Heart left ventricle (tissue), 16 donors: ENCODE data around the gene CETP. TPM values are rescaled to one million over a fixed set of nuclear protein-coding genes. Genes with fewer than 3 reads are reported as not detected.

Experiments used
- ATAC-seq, 4 donors: fragments of 200-7000 bp; cut with Tn5 transposase; one replicate each; pipeline ENCODE4 v1.9.1; 2020 to 2022; ENCODE audit warnings: moderate library complexity in 4 of 4, mild to moderate bottlenecking in 3 of 4, moderate number of reproducible peaks in 1 of 4
- DNase-seq, 5 donors: peaks; one replicate each; pipeline ENCODE4 v3.0.0-alpha.2; 2020
- H3K27ac ChIP-seq, 12 donors: fragments of 200-600 bp; sonication (generic) in 4 of 12; one replicate each; pipeline versions ENCODE4 v1.5.0 to v1.8.0; 2016 to 2022; ENCODE audit warnings: mild to moderate bottlenecking in 2 of 12
- H3K27me3 ChIP-seq, 9 donors: fragments of 200-600 bp; sonication (generic) in 2 of 9; one replicate each; pipeline versions ENCODE4 v1.5.1 to v1.8.0; 2016 to 2022; ENCODE audit warnings: mild to moderate bottlenecking in 3 of 9
- H3K36me3 ChIP-seq, 9 donors: fragments of 200-600 bp; sonication (generic) in 2 of 9; one replicate each; pipeline versions ENCODE4 v1.5.0 to v1.8.0; 2018 to 2022; ENCODE audit warnings: mild to moderate bottlenecking in 2 of 9
- H3K4me1 ChIP-seq, 12 donors: fragments of 200-600 bp; sonication (generic) in 4 of 12; one replicate each; pipeline versions ENCODE4 v1.5.0 to v1.8.0; 2016 to 2022; ENCODE audit warnings: mild to moderate bottlenecking in 3 of 12
- H3K4me3 ChIP-seq, 12 donors: fragments of 200-600 bp; sonication (generic) in 4 of 12; one replicate each; pipeline versions ENCODE4 v1.5.0 to v1.8.0; 2017 to 2022; ENCODE audit warnings: mild to moderate bottlenecking in 9 of 12, moderate library complexity in 4 of 12
- H3K9me3 ChIP-seq, 12 donors: fragments of 200-600 bp; sonication (generic) in 4 of 12; one replicate each; pipeline versions ENCODE4 v1.5.0 to v1.8.0; 2016 to 2022; ENCODE audit warnings: mild to moderate bottlenecking in 1 of 12
- CTCF ChIP-seq, 12 donors: fragments of 200-600 bp; sonication (generic) in 4 of 12; IDR thresholded peaks; one replicate each; pipeline versions ENCODE4 v1.5.0 to v1.8.0; 2018 to 2022; ENCODE audit warnings: antibody characterized with exemption in 12 of 12, mild to moderate bottlenecking in 5 of 12
- POLR2A ChIP-seq, 2 donors: fragments of 450-650 bp; IDR thresholded peaks; one replicate each; pipeline ENCODE4 v1.6.1; 2017; ENCODE audit warnings: antibody characterized with exemption in 2 of 2, mild to moderate bottlenecking in 2 of 2, moderate library complexity in 2 of 2
- WGBS, 4 donors: extraction: QIAGEN DNeasy Blood & Tissue Kit in 2 of 4; methylation state at CpG; one replicate each; pipeline versions ENCODE4 v1.1.5 to v1.1.7; 2013 to 2018; 5-methylcytosine and 5-hydroxymethylcytosine counted together
- intact Hi-C, 10 donors: fragments of 100-400 bp; cut with DNase I; formaldehyde crosslinking; loops; one replicate each; pipeline versions ENCODE4 v1.11.1 to v1.14.2; 2022
- polyA plus RNA-seq, 2 donors: library from polyadenylated mRNA; stranded (reverse); fragments of 200-250 nt; gene quantifications; one replicate each; pipeline ENCODE4 v1.2.3, GENCODE V29; 2013
- total RNA-seq, 9 donors: library from RNA; depleted of rRNA in 2 of 9; stranded (reverse); fragments of >200 nt in 2 of 9; fragmentation: NEBNext Ultra II Directional in 3 of 9; extraction: Animal tissue kit (Norgen Biotek cat#: 25700) in 3 of 9; gene quantifications; one replicate each; pipeline versions ENCODE4 v1.1.0 to v1.2.4, GENCODE V29; 2016 to 2023
- donor health status: ischemic (EF 13 %, LVEDD 7.1; RV severe dilation, severe dysfunction).
- donor health status: healthy with polysubstance abuse.
- donor health status: DM: no; HTN: yes; CAD: no.
- donor health status: DM: no; HTN: no; CAD: no.
- donor health status: ischemic (EF 25% LVEDD 6.9; RV normal size, moderate dysfunction).
- donor health status: ischemic (EF 25% LVEDD 5.7; RV mildly dilated, moderate dysfunction).
- donor health status: healthy.
- donor health status: DM: yes; HTN: yes; CAD: no.
- donor health status: ischemic (EF 35%, LVEDD 5.7; RV mildly dilated, moderate dysfunction).
- donor health status: nonischemic (EF 11% LVEDD 7.7; RV severe dilation, severe dysfunction).
- donor health status: DM: yes; HTN: yes; CAD: no.
- donor health status: PGD.
- donor health status: ischemic (EF 29% LVEDD 5.4; RV normal size, mild dysfunction).
- donor health status: nonischemic (EF 23%, LVEDD 6.1; RV moderate dilation, normal function).

The CETP gene
- total and polyA plus RNA-seq, 11 donors: 0.23 to 3.1 (median 0.31) TPM; not detected in 3

DNA sequence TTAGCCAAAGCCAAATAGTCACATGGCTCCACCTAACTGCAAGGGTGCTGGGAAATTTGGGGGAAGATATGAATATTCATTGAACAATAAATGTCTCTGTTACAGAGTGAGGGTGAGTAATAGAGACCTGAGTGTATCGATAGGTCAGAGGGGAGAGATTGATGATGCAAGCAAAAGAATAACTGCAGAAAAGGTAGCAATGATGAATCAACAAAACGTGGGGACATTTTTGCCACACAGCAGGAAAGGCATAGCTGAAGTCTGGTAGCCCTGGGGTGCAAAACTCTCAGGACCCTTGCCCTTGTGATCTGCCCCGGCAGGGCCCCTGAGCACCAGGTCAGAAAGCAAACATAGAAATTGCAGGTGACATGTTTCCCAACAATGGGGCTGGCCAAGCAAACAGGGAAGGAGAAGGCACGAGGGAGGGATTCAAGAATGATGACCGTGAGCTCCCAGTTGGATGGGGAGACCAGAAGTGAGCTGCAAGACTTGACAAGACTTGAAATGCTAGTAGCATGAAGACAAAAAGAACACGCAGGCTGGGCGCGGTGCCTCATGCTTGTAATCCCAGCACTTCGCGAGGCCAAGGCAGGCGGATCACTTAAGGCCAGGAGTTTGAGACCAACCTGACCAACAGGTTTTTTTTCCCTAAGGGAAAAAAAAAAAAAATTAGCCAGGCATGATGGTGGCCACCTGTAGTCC, 42.5 kb upstream of the CETP start:
- H3K4me3 ChIP-seq: no peak overlapping the region
- ATAC-seq (no peak), DNase-seq (no peak)
- no peaks in the 10 kb centered on the region for H3K9me3 ChIP-seq
- peaks cover 0 to 40% (median 22%) of the 10 kb centered on the region in 12 donors for H3K4me1 ChIP-seq
- TF ChIP-seq CTCF (IDR thresholded peaks at IDR 0.05) (no peak), POLR2A (IDR thresholded peaks at IDR 0.05) (no peak)
- no peaks in the 10 kb centered on the region for H3K36me3 ChIP-seq
- intact Hi-C loops: no loop called here
- no peaks in the 10 kb centered on the region for H3K27me3 ChIP-seq
- H3K27ac ChIP-seq: no peak overlapping the region
- WGBS, 4 donors: 87 to 92% (median 89%) methylated on average over 11 of the region's 11 CpGs

- intact Hi-C loops: no loop called here
- 71 to 85% (median 76%) methylated on average over 4 of the region's 4 CpGs for WGBS, 4 donors
- TF ChIP-seq POLR2A (IDR thresholded peaks at IDR 0.05) (no peak), CTCF (IDR thresholded peaks at IDR 0.05) (no peak)
- no peak for DNase-seq
- H3K27me3 ChIP-seq: no peaks in the 10 kb centered on the region
- ATAC-seq: no peak
- H3K9me3 ChIP-seq: no peaks in the 10 kb centered on the region
- H3K4me3 ChIP-seq: no peak overlapping the region
- no peaks in the 10 kb centered on the region for H3K36me3 ChIP-seq
- H3K27ac ChIP-seq: no peak overlapping the region
- H3K4me1 ChIP-seq: peaks cover 0 to 19% (median 13%) of the 10 kb centered on the region in 12 donors
Observed at GRCh38 chr16:56921571-56921970, 40.2 kb upstream of the CETP start.

DNA sequence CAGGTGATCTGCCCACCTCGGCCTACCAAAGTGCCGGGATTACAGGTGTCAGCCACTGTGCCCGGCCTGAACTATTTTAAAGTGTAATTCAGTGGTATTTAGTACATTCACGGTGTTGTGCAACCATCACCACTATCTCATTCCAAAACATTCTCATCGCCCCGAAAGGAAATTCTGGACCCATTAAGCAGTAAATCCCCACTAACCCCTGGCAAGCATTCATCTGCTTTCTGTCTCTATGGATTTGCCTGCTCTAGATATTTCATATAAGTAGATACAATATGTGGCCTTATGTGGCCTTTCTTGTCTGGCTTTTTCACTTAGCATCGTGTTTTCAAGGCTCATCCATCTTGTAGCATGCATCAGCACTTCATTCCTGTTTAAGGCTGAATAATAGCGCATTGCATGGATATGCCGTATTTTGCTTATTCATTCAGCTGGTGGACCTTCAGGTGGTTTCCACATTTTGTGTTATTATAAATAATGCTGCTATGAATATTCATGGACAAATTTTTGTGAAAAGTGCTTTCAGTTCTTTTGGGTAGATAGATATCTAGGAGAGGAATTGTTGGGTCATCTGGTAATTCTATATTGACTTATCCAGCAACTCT, 38.2 kb upstream of the CETP start:
- intact Hi-C loops: loop anchor here in 1 of 10 donors (2.0 kb wide), 1 partner anchor 21 kb away; no protein-coding TSS in a partner anchor
- Histone ChIP-seq H3K27ac (no peak overlapping the region), H3K36me3 (no peaks in the 10 kb centered on the region), H3K4me3 (no peak overlapping the region), H3K27me3 (no peaks in the 10 kb centered on the region), H3K4me1 (no peaks in the 10 kb centered on the region), H3K9me3 (no peaks in the 10 kb centered on the region)
- 90 to 95% (median 94%) methylated on average over 9 of the region's 9 CpGs for WGBS, 4 donors
- ATAC-seq: no peak
- TF ChIP-seq POLR2A (IDR thresholded peaks at IDR 0.05): no peak
- TF ChIP-seq CTCF (IDR thresholded peaks at IDR 0.05): no peak
- DNase-seq: no peak

GRCh38 chr16:56927471-56927870, 34.3 kb upstream of the CETP start:
- H3K4me1 ChIP-seq: peaks cover 0 to 11% (median 8%) of the 10 kb centered on the region in 12 donors
- no peaks in the 10 kb centered on the region for H3K27me3 ChIP-seq
- H3K27ac ChIP-seq: no peak overlapping the region
- intact Hi-C loops: no loop called here
- no peaks in the 10 kb centered on the region for H3K9me3 ChIP-seq
- H3K4me3 ChIP-seq: no peak overlapping the region
- TF ChIP-seq POLR2A (IDR thresholded peaks at IDR 0.05): no peak
- no peak for TF ChIP-seq CTCF (IDR thresholded peaks at IDR 0.05)
- DNase-seq (no peak), ATAC-seq (no peak)
- no peaks in the 10 kb centered on the region for H3K36me3 ChIP-seq
- 54 to 61% (median 57%) methylated on average over 2 of the region's 2 CpGs for WGBS, 4 donors
